ENCODE results near the gene NPAS3.

GRCh38 chr14:33643426-33644181 lies 704.9 kb downstream of the NPAS3 start:
- TF ChIP-seq, protein P1, sequence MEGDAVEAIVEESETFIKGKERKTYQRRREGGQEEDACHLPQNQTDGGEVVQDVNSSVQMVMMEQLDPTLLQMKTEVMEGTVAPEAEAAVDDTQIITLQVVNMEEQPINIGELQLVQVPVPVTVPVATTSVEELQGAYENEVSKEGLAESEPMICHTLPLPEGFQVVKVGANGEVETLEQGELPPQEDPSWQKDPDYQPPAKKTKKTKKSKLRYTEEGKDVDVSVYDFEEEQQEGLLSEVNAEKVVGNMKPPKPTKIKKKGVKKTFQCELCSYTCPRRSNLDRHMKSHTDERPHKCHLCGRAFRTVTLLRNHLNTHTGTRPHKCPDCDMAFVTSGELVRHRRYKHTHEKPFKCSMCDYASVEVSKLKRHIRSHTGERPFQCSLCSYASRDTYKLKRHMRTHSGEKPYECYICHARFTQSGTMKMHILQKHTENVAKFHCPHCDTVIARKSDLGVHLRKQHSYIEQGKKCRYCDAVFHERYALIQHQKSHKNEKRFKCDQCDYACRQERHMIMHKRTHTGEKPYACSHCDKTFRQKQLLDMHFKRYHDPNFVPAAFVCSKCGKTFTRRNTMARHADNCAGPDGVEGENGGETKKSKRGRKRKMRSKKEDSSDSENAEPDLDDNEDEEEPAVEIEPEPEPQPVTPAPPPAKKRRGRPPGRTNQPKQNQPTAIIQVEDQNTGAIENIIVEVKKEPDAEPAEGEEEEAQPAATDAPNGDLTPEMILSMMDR (IDR thresholded peaks at IDR 0.05) = no peak
- TF ChIP-seq EZH2 (IDR thresholded peaks at IDR 0.05) (no peak), EZH2phosphoT487 (IDR thresholded peaks at IDR 0.05) (no peak)
